Spleen (tissue), 11 donors: ENCODE measurements around the gene MIAT. TPM values are rescaled to one million over a fixed set of nuclear protein-coding genes. Genes with fewer than 3 reads are reported as not detected.

Experiments
- DNase-seq: peaks from one replicate; pipeline ENCODE4 v3.0.0-alpha.2; 2020
- H3K27ac ChIP-seq, 8 donors: fragments of 200-600 bp; sonication (generic) in 7 of 8; 1 replicate in 4 of 8; 2 replicates in 4 of 8; pipeline versions ENCODE4 v1.5.0 to v1.8.0; 2016 to 2021; ENCODE audit warnings: inconsistent platforms in 4 of 8, mild to moderate bottlenecking in 4 of 8, moderate library complexity in 1 of 8
- H3K27me3 ChIP-seq, 7 donors: fragments of 200-600 bp; sonication (generic) in 6 of 7; replicated peaks in 1 of 7; 1 replicate in 4 of 7; 2 replicates in 3 of 7; pipeline versions ENCODE4 v1.5.0 to v1.8.0; 2016 to 2021; ENCODE audit warnings: inconsistent platforms in 3 of 7, mild to moderate bottlenecking in 1 of 7
- H3K36me3 ChIP-seq, 6 donors: fragments of 200-600 bp; sonication (generic) in 5 of 6; 1 replicate in 4 of 6; 2 replicates in 2 of 6; pipeline versions ENCODE4 v1.5.0 to v1.8.0; 2016 to 2021; ENCODE audit warnings: inconsistent platforms in 2 of 6
- H3K4me1 ChIP-seq, 6 donors: fragments of 200-600 bp; sonication (generic) in 5 of 6; 1 replicate in 3 of 6; 2 replicates in 3 of 6; pipeline versions ENCODE4 v1.5.0 to v1.8.0; 2016 to 2021; ENCODE audit warnings: inconsistent platforms in 3 of 6
- H3K4me3 ChIP-seq, 8 donors: fragments of 200-600 bp; sonication (generic) in 7 of 8; 1 replicate in 4 of 8; 2 replicates in 4 of 8; pipeline versions ENCODE4 v1.5.0 to v1.8.0; 2016 to 2021; ENCODE audit warnings: inconsistent platforms in 4 of 8, mild to moderate bottlenecking in 4 of 8, moderate library complexity in 2 of 8
- H3K9me3 ChIP-seq, 8 donors: fragments of 200-600 bp; sonication (generic) in 7 of 8; 1 replicate in 4 of 8; 2 replicates in 4 of 8; pipeline versions ENCODE4 v1.5.0 to v1.8.0; 2016 to 2021; ENCODE audit warnings: inconsistent platforms in 4 of 8
- POLR2A ChIP-seq, 3 donors: fragments of 450-650 bp; IDR thresholded peaks; one replicate each; pipeline ENCODE4 v1.5.1; 2017; ENCODE audit warnings: antibody characterized with exemption in 3 of 3, mild to moderate bottlenecking in 1 of 3
- POLR2AphosphoS5 ChIP-seq, 3 donors: sonication (generic); formaldehyde crosslinking; IDR thresholded peaks; one replicate each; pipeline ENCODE4 v1.5.1; 2017; ENCODE audit warnings: antibody characterized with exemption in 3 of 3
- WGBS, 5 donors: extraction: QIAGEN DNeasy Blood & Tissue Kit in 3 of 5; methylation state at CpG; one replicate each; pipeline versions ENCODE4 v1.1.5 to v1.1.7; 2013 to 2018; 5-methylcytosine and 5-hydroxymethylcytosine counted together
- intact Hi-C: fragments of 100-400 bp; cut with DNase I; formaldehyde crosslinking; loops from one replicate; pipeline ENCODE4 v1.15.0; 2023; ENCODE audit warnings: low total_unique reads
- polyA plus RNA-seq, 3 donors: library from polyadenylated mRNA; stranded (reverse); fragments of 200-250 nt; gene quantifications; one replicate each; pipeline ENCODE4 v1.2.1, GENCODE V29; 2013
- total RNA-seq, 7 donors: library from RNA; depleted of rRNA in 3 of 7; stranded (reverse); fragments of >200 nt in 3 of 7; fragmentation: NEBNext Ultra II Directional in 4 of 7; extraction: Animal tissue kit (Norgen Biotek cat#: 25700) in 4 of 7; gene quantifications; one replicate each; pipeline versions ENCODE4 v1.1.0 to v1.2.1, GENCODE V29; 2016 to 2021
- TF ChIP-seq, protein P1 (sequence below), 11 experiments: fragments of 200-600 bp in 7 of 11; fragments of 450-650 bp in 4 of 11; sonication (generic) in 4 of 11; IDR thresholded peaks in 8 of 11; conservative IDR thresholded peaks in 3 of 11; 1 replicate in 7 of 11; 2 replicates in 4 of 11; pipeline versions ENCODE4 v1.4.0 to v1.8.0; 2016 to 2021; ENCODE audit warnings: antibody characterized with exemption in 11 of 11, inconsistent platforms in 4 of 11, mild to moderate bottlenecking in 1 of 11
- donor health status: healthy with polysubstance abuse.
- donor health status: DM: no; HTN: no; CAD: no; lungs with moderate emphysema.
- donor health status: DM: no; HTN: no; CAD: no.
- donor health status: Bipolar disorder and iron deficiency.
- donor health status: healthy.
- donor health status: DM: no; HTN: no; CAD: no.
- donor health status: DM: yes; HTN: yes; CAD: no.

Gene MIAT
- total and polyA plus RNA-seq, 10 donors, result 0.77 to 62.4 (median 19.5) TPM

DNA sequence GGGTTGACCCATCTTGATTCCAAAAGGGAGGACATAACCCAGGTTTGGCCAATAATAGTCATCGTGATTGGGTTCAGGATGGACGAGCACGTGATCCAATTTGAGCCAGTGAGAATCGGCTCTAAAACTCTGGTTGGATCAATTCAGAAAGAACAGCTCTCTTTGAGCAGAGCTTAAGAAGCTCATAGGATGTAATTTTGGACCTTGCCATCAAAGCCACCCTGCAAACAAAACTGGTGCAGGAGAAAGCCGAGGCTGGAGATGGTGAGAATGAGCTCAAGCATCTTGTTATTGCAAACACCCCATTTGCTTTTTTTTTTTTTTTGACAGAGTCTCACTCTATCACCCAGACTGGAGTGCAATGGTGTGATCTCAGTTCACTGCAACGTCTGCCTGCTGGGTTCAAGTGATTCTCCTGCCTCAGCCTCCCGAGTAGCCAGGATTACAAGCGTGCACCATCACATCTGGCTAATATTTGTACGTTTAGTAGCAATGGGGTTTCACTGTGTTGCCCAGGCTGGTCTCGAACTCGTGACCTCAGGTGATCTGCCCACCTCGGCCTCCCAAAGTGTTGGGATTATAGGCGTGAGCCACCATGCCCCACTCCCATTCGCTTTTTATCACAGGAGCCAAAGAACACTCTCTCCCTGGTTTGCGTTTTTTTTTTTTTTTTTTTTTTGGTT is 13.8 kb upstream of the MIAT start:
- Histone ChIP-seq H3K4me1 (peaks cover 14 to 62% (median 45%) of the 10 kb centered on the region in 6 donors), H3K9me3 (no peaks in the 10 kb centered on the region), H3K27me3 (peaks cover 0 to 14% (median 0%) of the 10 kb centered on the region in 7 donors), H3K4me3 (no peak overlapping the region), H3K27ac (peak overlapping the region in 7 of 8 donors; percentile 35 to 73 (median 63)), H3K36me3 (no peaks in the 10 kb centered on the region)
- DNase-seq, result no peak
- WGBS, 5 donors, result 75 to 86% (median 83%) methylated on average over 15 of the region's 15 CpGs
- intact Hi-C loops, result no loop called here
- TF ChIP-seq POLR2AphosphoS5 (IDR thresholded peaks at IDR 0.05) (no peak), POLR2A (IDR thresholded peaks at IDR 0.05) (no peak)
- TF ChIP-seq, protein P1, sequence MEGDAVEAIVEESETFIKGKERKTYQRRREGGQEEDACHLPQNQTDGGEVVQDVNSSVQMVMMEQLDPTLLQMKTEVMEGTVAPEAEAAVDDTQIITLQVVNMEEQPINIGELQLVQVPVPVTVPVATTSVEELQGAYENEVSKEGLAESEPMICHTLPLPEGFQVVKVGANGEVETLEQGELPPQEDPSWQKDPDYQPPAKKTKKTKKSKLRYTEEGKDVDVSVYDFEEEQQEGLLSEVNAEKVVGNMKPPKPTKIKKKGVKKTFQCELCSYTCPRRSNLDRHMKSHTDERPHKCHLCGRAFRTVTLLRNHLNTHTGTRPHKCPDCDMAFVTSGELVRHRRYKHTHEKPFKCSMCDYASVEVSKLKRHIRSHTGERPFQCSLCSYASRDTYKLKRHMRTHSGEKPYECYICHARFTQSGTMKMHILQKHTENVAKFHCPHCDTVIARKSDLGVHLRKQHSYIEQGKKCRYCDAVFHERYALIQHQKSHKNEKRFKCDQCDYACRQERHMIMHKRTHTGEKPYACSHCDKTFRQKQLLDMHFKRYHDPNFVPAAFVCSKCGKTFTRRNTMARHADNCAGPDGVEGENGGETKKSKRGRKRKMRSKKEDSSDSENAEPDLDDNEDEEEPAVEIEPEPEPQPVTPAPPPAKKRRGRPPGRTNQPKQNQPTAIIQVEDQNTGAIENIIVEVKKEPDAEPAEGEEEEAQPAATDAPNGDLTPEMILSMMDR (IDR thresholded peaks at IDR 0.05 in 8 of 11, conservative IDR thresholded peaks at IDR 0.05 in 3 of 11), result no peak

DNA sequence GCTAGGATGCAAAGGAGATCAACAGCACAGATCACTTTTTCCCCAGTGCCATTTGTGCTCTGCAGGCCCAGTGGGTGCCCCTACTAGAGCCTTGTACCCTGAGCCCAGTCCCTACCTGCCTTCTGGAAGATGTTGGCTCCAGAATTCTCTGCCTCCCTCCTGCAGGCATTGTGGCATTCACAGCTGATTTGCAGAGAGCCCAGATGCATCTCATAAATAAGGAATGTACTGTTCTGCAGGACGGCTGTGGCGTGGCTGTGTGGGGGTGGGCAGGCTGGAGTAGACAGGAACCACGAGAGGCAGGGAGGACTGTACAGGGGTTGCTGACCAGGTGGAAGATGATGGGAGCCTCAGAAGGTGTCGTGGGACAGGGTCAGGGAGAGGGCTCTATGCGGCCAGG is 11.2 kb upstream of the MIAT start:
- Histone ChIP-seq H3K27ac (no peak overlapping the region), H3K4me1 (peaks cover 14 to 76% (median 52%) of the 10 kb centered on the region in 6 donors), H3K36me3 (no peaks in the 10 kb centered on the region), H3K9me3 (no peaks in the 10 kb centered on the region), H3K4me3 (no peak overlapping the region), H3K27me3 (peaks cover 0 to 14% (median 0%) of the 10 kb centered on the region in 7 donors)
- intact Hi-C loops, result no loop called here
- TF ChIP-seq, protein P1 (IDR thresholded peaks at IDR 0.05 in 8 of 11, conservative IDR thresholded peaks at IDR 0.05 in 3 of 11), result no peak
- TF ChIP-seq POLR2A (IDR thresholded peaks at IDR 0.05) (no peak), POLR2AphosphoS5 (IDR thresholded peaks at IDR 0.05) (no peak)
- DNase-seq, result no peak
- WGBS, 5 donors, result 66 to 84% (median 78%) methylated on average over 5 of the region's 5 CpGs

DNA sequence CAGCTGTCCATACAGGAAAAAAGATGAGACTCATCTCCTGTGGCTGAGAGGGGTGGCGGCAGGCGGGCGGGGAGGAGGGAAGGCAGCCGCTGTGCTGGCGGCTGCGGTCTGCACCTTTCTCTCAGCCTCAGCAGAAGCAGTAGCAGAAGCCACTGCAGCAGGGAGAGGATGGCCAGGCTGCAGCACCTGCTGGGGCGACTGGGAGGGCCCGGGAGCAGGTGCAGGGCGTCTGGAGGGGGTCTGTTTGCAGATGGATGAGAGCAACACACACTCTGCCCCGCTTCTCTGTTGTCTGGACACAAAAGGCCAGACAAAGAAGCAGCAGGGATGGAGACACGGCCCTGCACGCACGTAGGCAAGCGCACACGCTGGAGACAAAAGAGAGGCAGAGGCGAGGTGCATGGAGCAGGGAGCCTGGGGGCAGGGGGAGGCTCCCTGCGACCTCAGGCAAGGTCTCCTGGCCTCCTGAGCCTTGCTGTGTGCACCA is 9.3 kb upstream of the MIAT start:
- Histone ChIP-seq H3K27me3 (peaks cover 0 to 14% (median 0%) of the 10 kb centered on the region in 7 donors), H3K27ac (peak overlapping the region in 5 of 8 donors; percentile 10 to 75 (median 56)), H3K36me3 (no peaks in the 10 kb centered on the region), H3K4me1 (peaks cover 11 to 75% (median 43%) of the 10 kb centered on the region in 6 donors), H3K9me3 (no peaks in the 10 kb centered on the region), H3K4me3 (peak overlapping the region in 1 of 8 donors; percentile 30)
- intact Hi-C loops, result no loop called here
- WGBS, 5 donors, result 24 to 41% (median 31%) methylated on average over 17 of the region's 17 CpGs
- TF ChIP-seq, protein P1 (IDR thresholded peaks at IDR 0.05 in 8 of 11, conservative IDR thresholded peaks at IDR 0.05 in 3 of 11), result no peak
- TF ChIP-seq POLR2AphosphoS5 (IDR thresholded peaks at IDR 0.05), result peak in 1 of 3 donors; percentile 33
- DNase-seq, result peak; percentile 84
